H1 (cell line): ENCODE data around the gene ERMARD. TPM values are rescaled to one million over a fixed set of nuclear protein-coding genes. Genes with fewer than 3 reads are reported as not detected.
"Not testable (repeated sequence)": the region's sequence is repeated elsewhere in the genome, so short reads cannot be mapped to it uniquely, and the experiment has no call there.

Experiments
- CTCF ChIA-PET: fragments of 300-600 bp; sonication (Branson Sonifier 250); formaldehyde crosslinking; loops from one replicate; lab custom pipeline; 2021; ENCODE audit not compliant: partially characterized antibody; lab: Charles Lee
- POLR2A ChIA-PET: fragments of 300-600 bp; sonication (Branson Sonifier 250); formaldehyde crosslinking; loops from one replicate; lab custom pipeline; 2021; ENCODE audit warnings: inconsistent platforms; ENCODE audit not compliant: partially characterized antibody; lab: Charles Lee
- DNase-seq, 2 experiments: peaks; one replicate each; pipeline versions ENCODE4 v3.0.0 to v3.0.0-alpha.2; 2010 to 2022; ENCODE audit warnings: low spot score in 2 of 2, low read depth in 1 of 2, mixed read lengths in 1 of 2
- FAIRE-seq: peaks from 2 replicates; lab custom pipeline; 2011; peaks lifted over from hg19 to GRCh38; lab: Jason Lieb, UNC
- H2AFZ ChIP-seq: 2 replicates; pipeline ENCODE4 v1.8.1; 2012; ENCODE audit warnings: low read length, inconsistent platforms
- H2AK5ac ChIP-seq: 2 replicates; pipeline ENCODE4 v1.6.1; 2013; ENCODE audit warnings: low read depth, low read length
- H2BK120ac ChIP-seq: replicated peaks from 2 replicates; pipeline ENCODE3; 2013; ENCODE audit warnings: low read depth, low read length, inconsistent platforms
- H2BK12ac ChIP-seq: 2 replicates; pipeline ENCODE4 v1.6.1; 2013; ENCODE audit warnings: low read depth, low read length
- H2BK15ac ChIP-seq: 2 replicates; pipeline ENCODE4 v1.6.1; 2013; ENCODE audit warnings: low read length
- H2BK20ac ChIP-seq: 2 replicates; pipeline ENCODE4 v1.6.1; 2013; ENCODE audit warnings: low read length
- H2BK5ac ChIP-seq: 2 replicates; pipeline ENCODE4 v1.6.1; 2013; ENCODE audit warnings: low read depth, low read length
- H3K14ac ChIP-seq: 2 replicates; pipeline ENCODE4 v1.6.1; 2013; ENCODE audit warnings: inconsistent platforms; ENCODE audit not compliant: insufficient read length
- H3K18ac ChIP-seq: 2 replicates; pipeline ENCODE4 v1.6.1; 2013; ENCODE audit warnings: low read length; ENCODE audit errors: extremely low read depth
- H3K23ac ChIP-seq: 2 replicates; pipeline ENCODE4 v1.6.1; 2013; ENCODE audit warnings: inconsistent platforms; ENCODE audit not compliant: insufficient read length
- H3K23me2 ChIP-seq: 2 replicates; pipeline ENCODE4 v1.6.1; 2013; ENCODE audit warnings: low read depth, low read length
- H3K27ac ChIP-seq: 2 replicates; pipeline ENCODE4 v1.6.1; 2011; ENCODE audit warnings: low read depth, low read length, inconsistent platforms
- H3K27me3 ChIP-seq, 4 experiments: replicated peaks in 1 of 4; 1 replicate in 1 of 4; 2 replicates in 3 of 4; pipeline versions ENCODE4 v1.6.1 to v1.8.1; 2011 to 2013; ENCODE audit warnings: low read length in 3 of 4, mild to moderate bottlenecking in 3 of 4, inconsistent platforms in 2 of 4, mixed read lengths in 2 of 4, moderate library complexity in 1 of 4; ENCODE audit not compliant: control insufficient read depth in 3 of 4, insufficient read depth in 3 of 4; ENCODE audit errors: extremely low read depth in 1 of 4
- H3K36me3 ChIP-seq, 4 experiments: 2 replicates each; pipeline versions ENCODE4 v1.6.1 to v1.8.1; 2011 to 2013; ENCODE audit warnings: mild to moderate bottlenecking in 4 of 4, low read length in 3 of 4, moderate library complexity in 2 of 4, control low read depth in 1 of 4, inconsistent platforms in 1 of 4; ENCODE audit not compliant: insufficient read depth in 4 of 4, control insufficient read depth in 2 of 4
- H3K4ac ChIP-seq: replicated peaks from 2 replicates; pipeline ENCODE3; 2013; ENCODE audit warnings: low read length, low read depth, mixed read lengths, inconsistent platforms; ENCODE audit not compliant: insufficient read length
- H3K4me1 ChIP-seq, 4 experiments: replicated peaks in 1 of 4; 1 replicate in 1 of 4; 2 replicates in 3 of 4; pipeline versions ENCODE4 v1.6.1 to v1.8.1; 2011 to 2013; ENCODE audit warnings: low read length in 3 of 4, inconsistent platforms in 2 of 4, mixed read lengths in 1 of 4; ENCODE audit not compliant: insufficient read depth in 4 of 4, control insufficient read depth in 3 of 4
- H3K4me2 ChIP-seq, 2 experiments: 2 replicates each; pipeline versions ENCODE4 v1.6.1 to v1.8.1; 2011 to 2013; ENCODE audit warnings: low read depth in 2 of 2, low read length in 2 of 2, control low read depth in 1 of 2, inconsistent platforms in 1 of 2, mild to moderate bottlenecking in 1 of 2; ENCODE audit not compliant: insufficient read depth in 1 of 2
- H3K4me3 ChIP-seq, 4 experiments: fragments of 200-600, 300-600 bp in 1 of 4; sonication (generic), shearing (Covaris generic), sonication (Bioruptor Twin) in 1 of 4; 2 replicates each; pipeline versions ENCODE4 v1.5.1 to v1.8.1; 2011 to 2016; ENCODE audit warnings: low read length in 4 of 4, low read depth in 3 of 4, control low read depth in 2 of 4, inconsistent platforms in 2 of 4, mild to moderate bottlenecking in 2 of 4, mixed read lengths in 1 of 4, moderate library complexity in 1 of 4; ENCODE audit not compliant: insufficient read depth in 2 of 4; ENCODE audit errors: extremely low read depth in 1 of 4
- H3K56ac ChIP-seq: replicated peaks from 2 replicates; pipeline ENCODE3; 2013; ENCODE audit warnings: low read depth, mild to moderate bottlenecking, mixed read lengths, low read length, inconsistent platforms; ENCODE audit not compliant: insufficient read length
- H3K79me1 ChIP-seq: 2 replicates; pipeline ENCODE4 v1.6.1; 2013; ENCODE audit warnings: low read depth, low read length, control low read depth
- H3K79me2 ChIP-seq, 2 experiments: 2 replicates each; pipeline versions ENCODE4 v1.6.1 to v1.8.1; 2012 to 2013; ENCODE audit warnings: low read length in 2 of 2, mild to moderate bottlenecking in 2 of 2, inconsistent platforms in 1 of 2; ENCODE audit not compliant: insufficient read depth in 2 of 2, control insufficient read depth in 1 of 2
- H3K9ac ChIP-seq, 4 experiments: replicated peaks in 1 of 4; 1 replicate in 1 of 4; 2 replicates in 3 of 4; pipeline versions ENCODE4 v1.6.1 to v1.8.1; 2011 to 2013; ENCODE audit warnings: low read depth in 3 of 4, low read length in 3 of 4, control low read depth in 2 of 4, mild to moderate bottlenecking in 2 of 4, moderate library complexity in 2 of 4, inconsistent platforms in 1 of 4; ENCODE audit errors: extremely low read depth in 1 of 4
- H3K9me3 ChIP-seq, 2 experiments: 2 replicates each; pipeline versions ENCODE4 v1.6.1 to v1.8.1; 2012 to 2013; ENCODE audit warnings: mild to moderate bottlenecking in 2 of 2, moderate library complexity in 2 of 2, control low read depth in 1 of 2, inconsistent platforms in 1 of 2, low read depth in 1 of 2, low read length in 1 of 2, mixed read lengths in 1 of 2; ENCODE audit not compliant: insufficient read depth in 2 of 2
- H4K20me1 ChIP-seq, 2 experiments: replicated peaks in 1 of 2; 2 replicates each; pipeline versions ENCODE3 to v1.8.1; 2011 to 2013; ENCODE audit warnings: inconsistent platforms in 2 of 2, low read length in 2 of 2, mild to moderate bottlenecking in 1 of 2; ENCODE audit not compliant: insufficient read depth in 2 of 2, control insufficient read depth in 1 of 2
- H4K5ac ChIP-seq: 2 replicates; pipeline ENCODE4 v1.6.1; 2013; ENCODE audit warnings: low read length, low read depth, mixed read lengths, inconsistent platforms; ENCODE audit not compliant: insufficient read length
- H4K8ac ChIP-seq: 2 replicates; pipeline ENCODE4 v1.8.0; 2013; ENCODE audit warnings: mild to moderate bottlenecking, moderate library complexity, low read length, inconsistent platforms; ENCODE audit not compliant: insufficient read depth; ENCODE audit errors: extremely low read depth
- H4K91ac ChIP-seq: replicated peaks from 2 replicates; pipeline ENCODE3; 2013; ENCODE audit warnings: low read length, mixed read lengths, inconsistent platforms; ENCODE audit not compliant: insufficient read length
- SP2 ChIP-seq: IDR thresholded peaks from 2 replicates; pipeline ENCODE4 v1.6.1; 2012; ENCODE audit warnings: mild to moderate bottlenecking, low read length, inconsistent platforms
- WGBS, 2 experiments: shearing (Covaris generic) in 1 of 2; methylation state at CpG; one replicate each; pipeline versions ENCODE4 v1.1.6 to v1.1.7; 2013 to 2015; ENCODE audit warnings: low lambda C conversion rate in 2 of 2, mixed read lengths in 2 of 2, inconsistent platforms in 1 of 2, low coverage in 1 of 2, missing lambda C conversion rate in 1 of 2; ENCODE audit not compliant: insufficient replicate concordance in 2 of 2, insufficient coverage in 1 of 2, insufficient read length in 1 of 2; ENCODE audit errors: extremely low coverage in 1 of 2, missing lambda C conversion rate in 1 of 2; 5-methylcytosine and 5-hydroxymethylcytosine counted together
- polyA plus RNA-seq, 7 experiments: library from polyadenylated mRNA; depleted of rRNA in 3 of 7; stranded (reverse) in 5 of 7; unstranded in 2 of 7; fragments of >200 nt in 5 of 7; fragments of 200-250 nt in 2 of 7; gene quantifications; 1 replicate in 5 of 7; 2 replicates in 1 of 7; 4 replicates in 1 of 7; pipeline versions ENCODE4 v1.2.1 to v1.2.3, GENCODE V29; 2011 to 2013; ENCODE audit warnings: missing spikeins in 2 of 7, mixed read lengths in 2 of 7
- total RNA-seq: library from RNA; stranded (reverse); fragmentation: NEBNext Ultra II Directional; extraction: Animal tissue kit (Norgen Biotek cat#: 25700); gene quantifications from 2 replicates; pipeline ENCODE4 v1.2.1, GENCODE V29; 2021

Gene ERMARD
- total and polyA plus RNA-seq, 2 of the 8 experiments (the other 6 are each of a cell fraction or from before 2014, with no cell fraction given) = 12.2 to 25.6 TPM

DNA sequence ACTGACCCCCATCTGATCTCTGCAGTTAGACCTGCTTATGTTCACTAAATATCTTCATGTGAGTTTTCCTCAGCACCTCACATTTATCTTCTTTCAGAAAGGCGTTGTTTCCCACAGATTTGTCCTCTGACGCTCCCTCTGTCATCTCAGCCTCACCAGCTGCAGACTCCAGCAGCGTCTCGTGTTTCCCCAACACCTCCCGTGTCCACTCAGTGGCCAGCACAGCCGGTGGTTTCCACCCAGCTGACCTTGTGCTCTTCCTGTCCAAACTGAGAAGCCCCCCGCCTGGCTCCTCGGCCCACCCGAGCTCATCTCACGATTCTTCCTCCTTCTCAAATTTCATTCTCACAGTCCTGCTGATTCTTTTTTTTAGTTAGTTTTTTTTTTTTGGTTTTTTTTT, 12.5 kb downstream of the ERMARD start (continued):
- TF ChIP-seq SP2 = no peak

DNA sequence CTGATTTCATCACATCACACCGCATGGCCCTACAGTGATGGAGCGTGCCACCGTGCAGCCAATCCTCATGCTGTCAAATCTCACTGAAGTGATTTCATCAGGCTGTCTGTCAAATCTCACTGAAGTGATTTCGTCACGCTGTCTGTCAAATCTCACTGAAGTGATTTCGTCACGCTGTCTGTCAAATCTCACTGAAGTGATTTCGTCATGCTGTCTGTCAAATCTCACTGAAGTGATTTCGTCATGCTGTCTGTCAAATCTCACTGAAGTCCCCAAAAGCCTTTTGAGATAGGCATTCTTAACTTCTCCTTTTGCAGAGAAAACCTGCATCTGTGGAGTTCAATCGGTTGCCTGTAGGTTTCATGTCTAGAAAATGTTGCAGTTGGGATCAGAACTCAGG, 14.4 kb downstream of the ERMARD start:
- CTCF ChIA-PET = interaction anchor here (1.1 to 1.3 kb wide), 2 partner anchors 8 to 24 kb away, joined by 3 to 5 read pairs; no protein-coding TSS in a partner anchor
- FAIRE-seq, H3K18ac ChIP-seq: not testable (repeated sequence)

More for the DNA sequence above, 14.4 kb downstream of the ERMARD start:
- H3K23ac ChIP-seq, H3K56ac ChIP-seq, H4K91ac ChIP-seq, H2AFZ ChIP-seq, H3K23me2 ChIP-seq, H3K27me3 ChIP-seq, H3K14ac ChIP-seq, H2BK120ac ChIP-seq, H3K9ac ChIP-seq, H2AK5ac ChIP-seq, H2BK12ac ChIP-seq, H2BK5ac ChIP-seq, H3K4me3 ChIP-seq, H3K27ac ChIP-seq, H3K4me1 ChIP-seq, H3K4me2 ChIP-seq, DNase-seq, H4K5ac ChIP-seq, H3K9me3 ChIP-seq, H2BK20ac ChIP-seq, H3K36me3 ChIP-seq, H2BK15ac ChIP-seq, H3K4ac ChIP-seq, H4K8ac ChIP-seq, H4K20me1 ChIP-seq, H3K79me1 ChIP-seq, H3K79me2 ChIP-seq: not testable (repeated sequence)
- 92% methylated on average over 10 of the region's 10 CpGs; no CpG with 5 or more reads in 1 of the 2 experiments for WGBS, 2 experiments
- POLR2A ChIA-PET = interaction anchor here (2.1 kb wide), 1 partner anchor 14 kb away, joined by 8 read pairs; the partner anchor contains the start of genes DYNLT2 and ERMARD
